Fibroblast of lung (primary cell): ENCODE data around the gene FMN1. TPM values are rescaled to one million over a fixed set of nuclear protein-coding genes. Genes with fewer than 3 reads are reported as not detected.

Experiments
- DNase-seq, 2 donors: peaks; one replicate each; pipeline versions ENCODE4 v3.0.0 to v3.0.0-alpha.2; 2010; ENCODE audit warnings: low read depth in 2 of 2
- H2AFZ ChIP-seq: 2 replicates; pipeline ENCODE4 v1.5.1; 2012; ENCODE audit warnings: low read length, control low read depth, inconsistent platforms
- H3K27ac ChIP-seq: 2 replicates; pipeline ENCODE4 v1.5.1; 2011; ENCODE audit warnings: low read length, control low read depth; ENCODE audit not compliant: insufficient read depth
- H3K27me3 ChIP-seq: 2 replicates; pipeline ENCODE4 v1.5.1; 2011; ENCODE audit warnings: mild to moderate bottlenecking, low read length; ENCODE audit not compliant: control insufficient read depth, insufficient read depth
- H3K36me3 ChIP-seq: 2 replicates; pipeline ENCODE4 v1.5.1; 2011; ENCODE audit warnings: low read length; ENCODE audit not compliant: control insufficient read depth, insufficient read depth
- H3K4me1 ChIP-seq: 2 replicates; pipeline ENCODE4 v1.5.1; 2011; ENCODE audit warnings: low read length; ENCODE audit not compliant: control insufficient read depth, insufficient read depth; ENCODE audit errors: extremely low read depth
- H3K4me2 ChIP-seq: 2 replicates; pipeline ENCODE4 v1.5.1; 2011; ENCODE audit warnings: low read length, control low read depth; ENCODE audit not compliant: insufficient read depth; ENCODE audit errors: extremely low read depth
- H3K4me3 ChIP-seq, 4 experiments: fragments of 200-600 bp in 1 of 4; sonication (generic) in 1 of 4; replicated peaks in 1 of 4; 2 replicates each; pipeline ENCODE4 v1.5.1; 2011 to 2016; ENCODE audit warnings: low read length in 4 of 4, low read depth in 3 of 4, mild to moderate bottlenecking in 3 of 4, control low read depth in 2 of 4, inconsistent platforms in 1 of 4, mixed read lengths in 1 of 4; ENCODE audit not compliant: insufficient read depth in 1 of 4; ENCODE audit errors: control extremely low read depth in 1 of 4
- H3K79me2 ChIP-seq: 2 replicates; pipeline ENCODE4 v1.5.1; 2012; ENCODE audit warnings: mild to moderate bottlenecking, low read length, inconsistent platforms; ENCODE audit not compliant: control insufficient read depth, insufficient read depth
- H3K9ac ChIP-seq: 2 replicates; pipeline ENCODE4 v1.5.1; 2011; ENCODE audit warnings: mild to moderate bottlenecking, low read length, control low read depth; ENCODE audit not compliant: insufficient read depth
- H3K9me3 ChIP-seq: 2 replicates; pipeline ENCODE4 v1.5.1; 2012; ENCODE audit warnings: low read depth, low read length; ENCODE audit not compliant: control insufficient read depth, insufficient read depth
- H4K20me1 ChIP-seq: 2 replicates; pipeline ENCODE4 v1.5.1; 2011; ENCODE audit warnings: low read length; ENCODE audit not compliant: control insufficient read depth, insufficient read depth; ENCODE audit errors: extremely low read depth
- CTCF ChIP-seq, 2 donors: IDR thresholded peaks in 1 of 2; conservative IDR thresholded peaks in 1 of 2; 1 replicate in 1 of 2; 2 replicates in 1 of 2; pipeline ENCODE4 v1.5.1; 2011 to 2012; ENCODE audit warnings: low read length in 2 of 2, control low read depth in 1 of 2, inconsistent platforms in 1 of 2, low read depth in 1 of 2, mild to moderate bottlenecking in 1 of 2
- EZH2 ChIP-seq: IDR thresholded peaks from 2 replicates; pipeline ENCODE4 v1.5.1; 2012; ENCODE audit warnings: low read length, control low read depth, mild to moderate bottlenecking; ENCODE audit errors: missing control alignments
- polyA plus RNA-seq, 2 donors: library from polyadenylated mRNA; depleted of rRNA in 1 of 2; stranded (reverse) in 1 of 2; unstranded in 1 of 2; fragments of >200 nt; gene quantifications; 2 replicates each; pipeline ENCODE4 v1.2.1, GENCODE V29; 2011 to 2012; ENCODE audit warnings: missing spikeins in 1 of 2
- total RNA-seq: library from RNA; depleted of rRNA; stranded (reverse); fragments of >200 nt; gene quantifications from 2 replicates; pipeline ENCODE4 v1.2.1, GENCODE V29; 2014

FMN1 gene
- total and polyA plus RNA-seq, 2 donors (not counting 1 experiment from before 2014, with no cell fraction given) = 7.5 to 43.8 TPM

GRCh38 chr15:32844118-32844711 is 350.3 kb downstream of the FMN1 start:
- Histone ChIP-seq H3K79me2 (peaks cover 15% of the 10 kb centered on the region), H3K4me3 (no peak overlapping the region), H3K4me2 (no peak overlapping the region), H2AFZ (no peak overlapping the region), H3K27me3 (no peaks in the 10 kb centered on the region), H3K4me1 (peaks cover 11% of the 10 kb centered on the region), H4K20me1 (no peaks in the 10 kb centered on the region), H3K27ac (no peak overlapping the region), H3K9me3 (no peaks in the 10 kb centered on the region), H3K9ac (no peak overlapping the region), H3K36me3 (no peaks in the 10 kb centered on the region)
- TF ChIP-seq EZH2 (no peak), CTCF (conservative IDR thresholded peaks at IDR 0.05 in 1 of 2, IDR thresholded peaks at IDR 0.05 in 1 of 2; ENCODE audit: low read depth in 1 of 2, low read length in 2 of 2) (peak; percentile 55 to 73)
- peak; percentile 35 to 78 for DNase-seq

GRCh38 chr15:32843219-32843815 is 351.2 kb downstream of the FMN1 start:
- Histone ChIP-seq H4K20me1 (no peaks in the 10 kb centered on the region), H3K4me2 (no peak overlapping the region), H3K36me3 (no peaks in the 10 kb centered on the region), H3K27ac (peak overlapping the region; percentile 31), H3K27me3 (no peaks in the 10 kb centered on the region), H2AFZ (no peak overlapping the region), H3K9me3 (no peaks in the 10 kb centered on the region), H3K4me3 (no peak overlapping the region), H3K4me1 (peaks cover 12% of the 10 kb centered on the region), H3K9ac (no peak overlapping the region), H3K79me2 (peaks cover 17% of the 10 kb centered on the region)
- no peak for TF ChIP-seq EZH2
- TF ChIP-seq CTCF (conservative IDR thresholded peaks at IDR 0.05 in 1 of 2, IDR thresholded peaks at IDR 0.05 in 1 of 2; ENCODE audit: low read depth in 1 of 2, low read length in 2 of 2) = no peak
- no peak for DNase-seq

- H3K4me2 ChIP-seq = no peak overlapping the region
- peak overlapping the region; percentile 79 for H3K27ac ChIP-seq
- no peaks in the 10 kb centered on the region for H4K20me1 ChIP-seq
- H3K27me3 ChIP-seq = no peaks in the 10 kb centered on the region
- no peak for DNase-seq
- H3K36me3 ChIP-seq = no peaks in the 10 kb centered on the region
- peaks cover 15% of the 10 kb centered on the region for H3K4me1 ChIP-seq
- no peak overlapping the region for H3K4me3 ChIP-seq
- no peak overlapping the region for H3K9ac ChIP-seq
- H3K79me2 ChIP-seq = peaks cover 16% of the 10 kb centered on the region
- H3K9me3 ChIP-seq = no peaks in the 10 kb centered on the region
- no peak overlapping the region for H2AFZ ChIP-seq
- no peak for TF ChIP-seq CTCF (conservative IDR thresholded peaks at IDR 0.05 in 1 of 2, IDR thresholded peaks at IDR 0.05 in 1 of 2; ENCODE audit: low read depth in 1 of 2, low read length in 2 of 2)
- no peak for TF ChIP-seq EZH2
Observed at GRCh38 chr15:32842081-32842480, 352.4 kb downstream of the FMN1 start.
